A549 (cell line): ENCODE measurements around the gene CTNNA3. TPM values are rescaled to one million over a fixed set of nuclear protein-coding genes. Genes with fewer than 3 reads are reported as not detected.

ENCODE experiments used
- ATAC-seq, 2 experiments: fragments of 200-7000 bp in 1 of 2; fragments of >200 bp in 1 of 2; cut with Nextera tagmentation in 1 of 2; cut with Tn5 transposase in 1 of 2; 3 replicates each; pipeline versions ENCODE4 v1.8.0 to v1.9.1; 2018 to 2020; ENCODE audit warnings: mild to moderate bottlenecking in 1 of 2, moderate library complexity in 1 of 2
- CTCF ChIA-PET: fragments of 300-600 bp; sonication (Branson Sonifier 250); formaldehyde crosslinking; extraction: SDS; loops from one replicate; lab custom pipeline; 2021; ENCODE audit warnings: antibody characterized with exemption, inconsistent platforms; lab: Yijun Ruan, JAX
- POLR2A ChIA-PET: fragments of 350-600 bp; formaldehyde crosslinking; extraction: SDS; loops from one replicate; lab custom pipeline; 2021; ENCODE audit warnings: antibody characterized with exemption, inconsistent platforms; lab: Yijun Ruan, JAX
- DNase-seq, 2 experiments: peaks; one replicate each; pipeline versions ENCODE4 v3.0.0 to v3.0.0-alpha.2; 2011 to 2016; ENCODE audit warnings: low read depth in 1 of 2, low spot score in 1 of 2
- FAIRE-seq: peaks from 2 replicates; lab custom pipeline; 2011; peaks lifted over from hg19 to GRCh38; lab: Jason Lieb, UNC
- H3K27ac ChIP-seq, 2 experiments: fragments of >200 bp; sonication (Bioruptor Twin); formaldehyde crosslinking; 3 replicates each; pipeline ENCODE4 v1.5.1; 2016 to 2017
- H3K4me1 ChIP-seq: fragments of >200 bp; sonication (Bioruptor Twin); formaldehyde crosslinking; 3 replicates; pipeline ENCODE4 v1.6.1; 2016
- H3K4me2 ChIP-seq: fragments of >200 bp; sonication (Bioruptor Twin); formaldehyde crosslinking; 3 replicates; pipeline ENCODE4 v1.6.1; 2016
- H3K4me3 ChIP-seq: fragments of >200 bp; sonication (Bioruptor Twin); formaldehyde crosslinking; 3 replicates; pipeline ENCODE4 v1.5.1; 2016
- H3K9me3 ChIP-seq: fragments of >200 bp; sonication (Bioruptor Twin); formaldehyde crosslinking; 3 replicates; pipeline ENCODE4 v1.6.1; 2016
- CBX2 ChIP-seq: fragments of 200-600 bp; sonication (generic); IDR thresholded peaks from 2 replicates; pipeline ENCODE4 v1.6.1; 2016; ENCODE audit warnings: low read depth, mild to moderate bottlenecking, borderline replicate concordance
- CEBPB ChIP-seq, 2 experiments: fragments of >200 bp in 1 of 2; sonication (Bioruptor Twin) in 1 of 2; formaldehyde crosslinking in 1 of 2; IDR thresholded peaks; 2 replicates each; pipeline ENCODE4 v1.6.1; 2012 to 2016
- FOSB ChIP-seq: fragments of 250-450 bp; sonication (Bioruptor Pico); IDR thresholded peaks from 2 replicates; pipeline ENCODE4 v1.5.0; 2020; ENCODE audit warnings: mild to moderate bottlenecking, moderate library complexity
- FOSL2 ChIP-seq, 2 experiments: fragments of 450-650 bp in 1 of 2; fragments of >200 bp in 1 of 2; sonication (Bioruptor Twin) in 1 of 2; formaldehyde crosslinking; IDR thresholded peaks; 2 replicates each; pipeline versions ENCODE4 v1.5.0 to v1.6.1; 2016 to 2020; ENCODE audit warnings: mild to moderate bottlenecking in 1 of 2, moderate library complexity in 1 of 2
- HDAC2 ChIP-seq: fragments of 200-600 bp; sonication (generic); IDR thresholded peaks from 2 replicates; pipeline ENCODE4 v1.6.1; 2016
- HMGXB4 ChIP-seq: fragments of 250-450 bp; sonication (Bioruptor Pico); IDR thresholded peaks from 2 replicates; pipeline ENCODE4 v1.5.0; 2021; ENCODE audit warnings: mild to moderate bottlenecking, moderate library complexity, borderline replicate concordance
- HOXA7 ChIP-seq: fragments of 250-450 bp; sonication (Bioruptor Pico); IDR thresholded peaks from 2 replicates; pipeline ENCODE4 v1.5.0; 2020; ENCODE audit warnings: mild to moderate bottlenecking, moderate library complexity
- HOXB5 ChIP-seq: fragments of 250-450 bp; sonication (Bioruptor Pico); IDR thresholded peaks from 2 replicates; pipeline ENCODE4 v1.5.0; 2020; ENCODE audit warnings: mild to moderate bottlenecking, moderate library complexity
- KDM1A ChIP-seq: fragments of 200-600 bp; sonication (generic); IDR thresholded peaks from 2 replicates; pipeline ENCODE4 v1.6.1; 2016; ENCODE audit warnings: low read depth, mild to moderate bottlenecking
- MAFK ChIP-seq: fragments of 450-650 bp; IDR thresholded peaks from 2 replicates; pipeline ENCODE4 v1.6.1; 2014; ENCODE audit not compliant: partially characterized antibody
- MAX ChIP-seq: IDR thresholded peaks from 2 replicates; pipeline ENCODE4 v1.6.1; 2012
- NFE2L2 ChIP-seq: fragments of 150-350 bp; conservative IDR thresholded peaks from 2 replicates; pipeline ENCODE4 v1.6.1; 2014; ENCODE audit warnings: low read length
- NPAS2 ChIP-seq: fragments of 250-450 bp; sonication (Bioruptor Pico); IDR thresholded peaks from 2 replicates; pipeline ENCODE4 v1.8.0; 2022; ENCODE audit warnings: mild to moderate bottlenecking, moderate library complexity, borderline replicate concordance
- NR3C1 ChIP-seq: fragments of >200 bp; sonication (Bioruptor Twin); formaldehyde crosslinking; IDR thresholded peaks from 3 replicates; pipeline ENCODE4 v1.6.1; 2017
- RCOR1 ChIP-seq: fragments of 150-350 bp; IDR thresholded peaks from 2 replicates; pipeline ENCODE4 v1.6.1; 2014; ENCODE audit warnings: antibody characterized with exemption, low read length, low read depth
- REST ChIP-seq: fragments of 200-600 bp; sonication (generic); IDR thresholded peaks from 2 replicates; pipeline ENCODE4 v1.6.1; 2016; ENCODE audit warnings: antibody characterized with exemption, mild to moderate bottlenecking, moderate library complexity
- RNF2 ChIP-seq: fragments of 200-600 bp; sonication (generic); IDR thresholded peaks from 2 replicates; pipeline ENCODE4 v1.6.1; 2016; ENCODE audit warnings: low read depth, mild to moderate bottlenecking, antibody characterized with exemption, moderate library complexity, borderline replicate concordance
- SMC3 ChIP-seq: fragments of >200 bp; sonication (Bioruptor Twin); formaldehyde crosslinking; IDR thresholded peaks from 3 replicates; pipeline ENCODE4 v1.6.1; 2018; ENCODE audit warnings: inconsistent platforms
- SREBF2 ChIP-seq: fragments of 450-650 bp; IDR thresholded peaks from 2 replicates; pipeline ENCODE4 v1.6.1; 2014; ENCODE audit warnings: mild to moderate bottlenecking, moderate library complexity
- TFCP2L1 ChIP-seq: fragments of 250-450 bp; sonication (Bioruptor Pico); IDR thresholded peaks from 2 replicates; pipeline ENCODE4 v1.5.0; 2021; ENCODE audit warnings: mild to moderate bottlenecking
- TP53 ChIP-seq: fragments of 250-450 bp; sonication (Bioruptor Pico); IDR thresholded peaks from 2 replicates; pipeline ENCODE4 v1.5.0; 2021; ENCODE audit warnings: mild to moderate bottlenecking, moderate library complexity
- ZC3H11A ChIP-seq: fragments of 450-650 bp; IDR thresholded peaks from 2 replicates; pipeline ENCODE4 v1.6.1; 2014; ENCODE audit warnings: antibody characterized with exemption, mild to moderate bottlenecking
- ZFP36 ChIP-seq: fragments of 450-650 bp; IDR thresholded peaks from 2 replicates; pipeline ENCODE4 v1.6.1; 2014; ENCODE audit warnings: borderline replicate concordance; ENCODE audit not compliant: partially characterized antibody
- WGBS: methylation state at CpG from one replicate; pipeline ENCODE4 v1.1.6; 2017; ENCODE audit errors: missing lambda C conversion rate; 5-methylcytosine and 5-hydroxymethylcytosine counted together
- polyA plus RNA-seq, 4 experiments: library from polyadenylated mRNA; depleted of rRNA in 3 of 4; stranded (reverse); fragments of >200 nt; fragmentation: RNase III in 1 of 4; extraction: RNeasy Plus Mini Kit Qiagen cat#74134 plus additional on column Dnase treatment in 1 of 4; gene quantifications; 2 replicates in 3 of 4; 3 replicates in 1 of 4; pipeline ENCODE4 v1.2.3, GENCODE V29; 2011 to 2017
- TF ChIP-seq, protein P1 (sequence below): IDR thresholded peaks from 2 replicates; pipeline ENCODE4 v1.6.1; 2012; ENCODE audit warnings: low read depth, borderline replicate concordance
- TF ChIP-seq, protein P2 (sequence below): fragments of 150-350 bp; IDR thresholded peaks from 2 replicates; pipeline ENCODE4 v1.6.1; 2014; ENCODE audit warnings: low read depth, mild to moderate bottlenecking, low read length
- TF ChIP-seq, protein P3 (sequence below): fragments of >200 bp; sonication (Bioruptor Twin); formaldehyde crosslinking; IDR thresholded peaks from 2 replicates; pipeline ENCODE4 v1.6.1; 2016

The CTNNA3 gene
- polyA plus RNA-seq, 2 of the 4 experiments (the other 2 are of a cell fraction) = not detected

DNA sequence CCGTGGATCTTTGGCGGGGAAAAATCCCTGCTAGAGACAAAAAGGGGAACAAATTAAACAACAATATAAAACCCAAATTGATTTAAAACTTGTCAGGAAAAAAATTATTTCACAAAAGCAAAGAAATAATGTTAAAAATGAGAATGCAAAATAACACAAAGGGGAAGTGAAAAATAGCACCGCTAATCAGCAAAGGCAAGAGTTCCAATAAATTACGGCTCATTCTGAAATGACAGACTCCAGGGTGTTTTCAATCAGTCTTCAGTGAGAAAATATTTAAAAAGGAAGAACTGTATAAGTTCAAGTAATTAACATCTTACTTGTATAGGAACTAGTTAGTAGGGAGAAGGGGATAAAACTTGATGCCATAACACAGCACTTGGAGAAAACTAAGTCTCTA, 433.3 kb downstream of the CTNNA3 start:
- Histone ChIP-seq H3K4me1 (no peaks in the 10 kb centered on the region), H3K27ac (no peak overlapping the region), H3K4me3 (no peak overlapping the region), H3K9me3 (no peaks in the 10 kb centered on the region), H3K4me2 (no peak overlapping the region)
- DNase-seq (no peak), ATAC-seq (no peak), FAIRE-seq (no peak)
- no peak for TF ChIP-seq CBX2
- TF ChIP-seq CEBPB (IDR thresholded peaks at IDR 0.05) = no peak
- TF ChIP-seq HDAC2 = no peak
- TF ChIP-seq, protein P1, sequence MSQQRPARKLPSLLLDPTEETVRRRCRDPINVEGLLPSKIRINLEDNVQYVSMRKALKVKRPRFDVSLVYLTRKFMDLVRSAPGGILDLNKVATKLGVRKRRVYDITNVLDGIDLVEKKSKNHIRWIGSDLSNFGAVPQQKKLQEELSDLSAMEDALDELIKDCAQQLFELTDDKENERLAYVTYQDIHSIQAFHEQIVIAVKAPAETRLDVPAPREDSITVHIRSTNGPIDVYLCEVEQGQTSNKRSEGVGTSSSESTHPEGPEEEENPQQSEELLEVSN = no peak
- TF ChIP-seq, protein P2, sequence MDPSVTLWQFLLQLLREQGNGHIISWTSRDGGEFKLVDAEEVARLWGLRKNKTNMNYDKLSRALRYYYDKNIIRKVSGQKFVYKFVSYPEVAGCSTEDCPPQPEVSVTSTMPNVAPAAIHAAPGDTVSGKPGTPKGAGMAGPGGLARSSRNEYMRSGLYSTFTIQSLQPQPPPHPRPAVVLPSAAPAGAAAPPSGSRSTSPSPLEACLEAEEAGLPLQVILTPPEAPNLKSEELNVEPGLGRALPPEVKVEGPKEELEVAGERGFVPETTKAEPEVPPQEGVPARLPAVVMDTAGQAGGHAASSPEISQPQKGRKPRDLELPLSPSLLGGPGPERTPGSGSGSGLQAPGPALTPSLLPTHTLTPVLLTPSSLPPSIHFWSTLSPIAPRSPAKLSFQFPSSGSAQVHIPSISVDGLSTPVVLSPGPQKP = no peak
- no peak for TF ChIP-seq SMC3
- TF ChIP-seq RNF2 = no peak
- no peak for TF ChIP-seq TP53 (CRISPR knock-in tag)
- no peak for TF ChIP-seq NR3C1
- TF ChIP-seq REST = no peak
- TF ChIP-seq ZC3H11A = no peak
- no peak for TF ChIP-seq NFE2L2
- no peak for TF ChIP-seq SREBF2
- TF ChIP-seq ZFP36 = no peak
- TF ChIP-seq KDM1A = no peak
- ChIA-PET POLR2A (no interaction called here), CTCF (no interaction called here)
- WGBS = 36% methylated on average over 4 of the region's 4 CpGs

GRCh38 chr10:67261300-67261797, 434.6 kb downstream of the CTNNA3 start:
- Histone ChIP-seq H3K27ac (no peak overlapping the region), H3K4me1 (no peaks in the 10 kb centered on the region), H3K9me3 (no peaks in the 10 kb centered on the region), H3K4me3 (no peak overlapping the region), H3K4me2 (no peak overlapping the region)
- no peak for DNase-seq
- ChIA-PET CTCF (interaction anchor here (0.6 kb wide), 1 partner anchor 974 kb away, joined by 3 read pairs; no protein-coding TSS in a partner anchor), POLR2A (no interaction called here)
- no peak for ATAC-seq
- no peak for FAIRE-seq
- 39% methylated on average over 3 of the region's 3 CpGs for WGBS
- no peak for TF ChIP-seq KDM1A
- TF ChIP-seq HOXB5 (CRISPR knock-in tag) = no peak
- no peak for TF ChIP-seq MAFK
- TF ChIP-seq TFCP2L1 (CRISPR knock-in tag) = no peak
- no peak for TF ChIP-seq HOXA7 (CRISPR knock-in tag)
- no peak for TF ChIP-seq FOSL2 (IDR thresholded peaks at IDR 0.05)
- no peak for TF ChIP-seq FOSL2 (CRISPR knock-in tag; IDR thresholded peaks at IDR 0.05)
- TF ChIP-seq HMGXB4 = no peak
- no peak for TF ChIP-seq FOSB (CRISPR knock-in tag)
- TF ChIP-seq RNF2 = no peak
- no peak for TF ChIP-seq MAX
- no peak for TF ChIP-seq NFE2L2
- TF ChIP-seq, protein P3, sequence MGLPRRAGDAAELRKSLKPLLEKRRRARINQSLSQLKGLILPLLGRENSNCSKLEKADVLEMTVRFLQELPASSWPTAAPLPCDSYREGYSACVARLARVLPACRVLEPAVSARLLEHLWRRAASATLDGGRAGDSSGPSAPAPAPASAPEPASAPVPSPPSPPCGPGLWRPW = no peak
- TF ChIP-seq REST = no peak
- no peak for TF ChIP-seq RCOR1
- no peak for TF ChIP-seq NPAS2
